GM12892 (cell line): ENCODE measurements around the gene ADAMTS12.

Source experiments
- POLR2A ChIP-seq: IDR thresholded peaks from 2 replicates; pipeline ENCODE4 v1.6.1; 2011; ENCODE audit warnings: low read depth, low read length, control low read depth
- POLR2AphosphoS5 ChIP-seq: IDR thresholded peaks from 2 replicates; pipeline ENCODE4 v1.6.1; 2011; ENCODE audit warnings: low read depth, low read length, control low read depth
- TAF1 ChIP-seq: IDR thresholded peaks from 2 replicates; pipeline ENCODE4 v1.6.1; 2011; ENCODE audit warnings: low read depth, mild to moderate bottlenecking, control low read depth, low read length, borderline replicate concordance

GRCh38 chr5:33883482-33883881 lies 8.3 kb downstream of the ADAMTS12 start:
- TF ChIP-seq POLR2AphosphoS5 (no peak), POLR2A (no peak), TAF1 (no peak)
